GM23338 (cell line): ENCODE data around the gene TIAM1.

Source experiments
- CREB1 ChIP-seq: fragments of 250-450 bp; sonication (Bioruptor Pico); IDR thresholded peaks from 2 replicates; pipeline ENCODE4 v1.5.0; 2020; ENCODE audit warnings: low read depth, mild to moderate bottlenecking, moderate library complexity
- EZH2 ChIP-seq: fragments of 200-600 bp; sonication (generic); IDR thresholded peaks from one replicate; pipeline ENCODE4 v1.8.0; 2017; ENCODE audit warnings: antibody characterized with exemption, mild to moderate bottlenecking, low read depth; ENCODE audit not compliant: unreplicated experiment
- EZH2phosphoT487 ChIP-seq: fragments of 200-600 bp; sonication (generic); IDR thresholded peaks from one replicate; pipeline ENCODE4 v1.8.1; 2018; ENCODE audit warnings: antibody characterized with exemption; ENCODE audit not compliant: unreplicated experiment
- JUNB ChIP-seq: IDR thresholded peaks from one replicate; pipeline ENCODE4 v1.6.1; 2016; ENCODE audit warnings: antibody characterized with exemption; ENCODE audit not compliant: unreplicated experiment
- NANOG ChIP-seq: IDR thresholded peaks from 2 replicates; pipeline ENCODE4 v1.6.1; 2016; ENCODE audit warnings: antibody characterized with exemption, borderline replicate concordance
- POLR2AphosphoS5 ChIP-seq: IDR thresholded peaks from 2 replicates; pipeline ENCODE4 v1.6.1; 2016; ENCODE audit warnings: antibody characterized with exemption, low read depth
- ZNF331 ChIP-seq: fragments of 250-450 bp; sonication (Bioruptor Pico); IDR thresholded peaks from 2 replicates; pipeline ENCODE4 v1.5.0; 2020; ENCODE audit warnings: low read depth, mild to moderate bottlenecking, moderate library complexity
- TF ChIP-seq, protein P1 (sequence below), 2 experiments: fragments of 200-600 bp in 1 of 2; sonication (generic) in 1 of 2; conservative IDR thresholded peaks; 2 replicates each; pipeline versions ENCODE4 v1.5.1 to v1.6.1; 2016 to 2017; ENCODE audit warnings: antibody characterized with exemption in 2 of 2, low read depth in 2 of 2, mild to moderate bottlenecking in 2 of 2, moderate library complexity in 1 of 2
- TF ChIP-seq, protein P2 (sequence below): IDR thresholded peaks from one replicate; pipeline ENCODE4 v1.6.1; 2018; ENCODE audit warnings: antibody characterized with exemption; ENCODE audit not compliant: unreplicated experiment
- TF ChIP-seq, protein P3 (sequence below): IDR thresholded peaks from 2 replicates; pipeline ENCODE4 v1.6.1; 2016; ENCODE audit warnings: antibody characterized with exemption

DNA sequence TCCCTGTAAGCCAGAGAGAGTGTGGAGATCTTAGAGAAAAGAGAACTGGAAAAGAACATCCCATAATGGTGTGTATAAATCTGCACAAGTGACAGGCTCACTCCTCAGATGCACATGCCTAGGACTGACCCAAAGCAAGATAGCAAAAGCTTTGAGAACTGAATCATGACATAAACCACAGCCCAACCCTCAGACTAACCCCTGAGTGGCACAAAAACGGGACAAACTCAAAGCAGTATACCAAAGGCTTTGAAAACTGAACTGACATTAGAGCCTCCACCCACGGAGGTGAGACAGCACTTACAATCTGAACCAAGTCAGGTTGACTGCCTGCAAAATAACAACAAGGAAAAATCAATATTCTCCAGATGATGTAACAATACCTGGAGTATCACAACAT is 70.8 kb downstream of the TIAM1 start:
- TF ChIP-seq, protein P1, sequence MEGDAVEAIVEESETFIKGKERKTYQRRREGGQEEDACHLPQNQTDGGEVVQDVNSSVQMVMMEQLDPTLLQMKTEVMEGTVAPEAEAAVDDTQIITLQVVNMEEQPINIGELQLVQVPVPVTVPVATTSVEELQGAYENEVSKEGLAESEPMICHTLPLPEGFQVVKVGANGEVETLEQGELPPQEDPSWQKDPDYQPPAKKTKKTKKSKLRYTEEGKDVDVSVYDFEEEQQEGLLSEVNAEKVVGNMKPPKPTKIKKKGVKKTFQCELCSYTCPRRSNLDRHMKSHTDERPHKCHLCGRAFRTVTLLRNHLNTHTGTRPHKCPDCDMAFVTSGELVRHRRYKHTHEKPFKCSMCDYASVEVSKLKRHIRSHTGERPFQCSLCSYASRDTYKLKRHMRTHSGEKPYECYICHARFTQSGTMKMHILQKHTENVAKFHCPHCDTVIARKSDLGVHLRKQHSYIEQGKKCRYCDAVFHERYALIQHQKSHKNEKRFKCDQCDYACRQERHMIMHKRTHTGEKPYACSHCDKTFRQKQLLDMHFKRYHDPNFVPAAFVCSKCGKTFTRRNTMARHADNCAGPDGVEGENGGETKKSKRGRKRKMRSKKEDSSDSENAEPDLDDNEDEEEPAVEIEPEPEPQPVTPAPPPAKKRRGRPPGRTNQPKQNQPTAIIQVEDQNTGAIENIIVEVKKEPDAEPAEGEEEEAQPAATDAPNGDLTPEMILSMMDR (conservative IDR thresholded peaks at IDR 0.05; ENCODE audit: low read depth in 2 of 2), result no peak
- TF ChIP-seq NANOG (no peak), POLR2AphosphoS5 (no peak), EZH2phosphoT487 (no peak), EZH2 (no peak), CREB1 (CRISPR knock-in tag) (no peak), ZNF331 (no peak), JUNB (no peak)
- TF ChIP-seq, protein P2, sequence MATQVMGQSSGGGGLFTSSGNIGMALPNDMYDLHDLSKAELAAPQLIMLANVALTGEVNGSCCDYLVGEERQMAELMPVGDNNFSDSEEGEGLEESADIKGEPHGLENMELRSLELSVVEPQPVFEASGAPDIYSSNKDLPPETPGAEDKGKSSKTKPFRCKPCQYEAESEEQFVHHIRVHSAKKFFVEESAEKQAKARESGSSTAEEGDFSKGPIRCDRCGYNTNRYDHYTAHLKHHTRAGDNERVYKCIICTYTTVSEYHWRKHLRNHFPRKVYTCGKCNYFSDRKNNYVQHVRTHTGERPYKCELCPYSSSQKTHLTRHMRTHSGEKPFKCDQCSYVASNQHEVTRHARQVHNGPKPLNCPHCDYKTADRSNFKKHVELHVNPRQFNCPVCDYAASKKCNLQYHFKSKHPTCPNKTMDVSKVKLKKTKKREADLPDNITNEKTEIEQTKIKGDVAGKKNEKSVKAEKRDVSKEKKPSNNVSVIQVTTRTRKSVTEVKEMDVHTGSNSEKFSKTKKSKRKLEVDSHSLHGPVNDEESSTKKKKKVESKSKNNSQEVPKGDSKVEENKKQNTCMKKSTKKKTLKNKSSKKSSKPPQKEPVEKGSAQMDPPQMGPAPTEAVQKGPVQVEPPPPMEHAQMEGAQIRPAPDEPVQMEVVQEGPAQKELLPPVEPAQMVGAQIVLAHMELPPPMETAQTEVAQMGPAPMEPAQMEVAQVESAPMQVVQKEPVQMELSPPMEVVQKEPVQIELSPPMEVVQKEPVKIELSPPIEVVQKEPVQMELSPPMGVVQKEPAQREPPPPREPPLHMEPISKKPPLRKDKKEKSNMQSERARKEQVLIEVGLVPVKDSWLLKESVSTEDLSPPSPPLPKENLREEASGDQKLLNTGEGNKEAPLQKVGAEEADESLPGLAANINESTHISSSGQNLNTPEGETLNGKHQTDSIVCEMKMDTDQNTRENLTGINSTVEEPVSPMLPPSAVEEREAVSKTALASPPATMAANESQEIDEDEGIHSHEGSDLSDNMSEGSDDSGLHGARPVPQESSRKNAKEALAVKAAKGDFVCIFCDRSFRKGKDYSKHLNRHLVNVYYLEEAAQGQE, result no peak
- TF ChIP-seq, protein P3, sequence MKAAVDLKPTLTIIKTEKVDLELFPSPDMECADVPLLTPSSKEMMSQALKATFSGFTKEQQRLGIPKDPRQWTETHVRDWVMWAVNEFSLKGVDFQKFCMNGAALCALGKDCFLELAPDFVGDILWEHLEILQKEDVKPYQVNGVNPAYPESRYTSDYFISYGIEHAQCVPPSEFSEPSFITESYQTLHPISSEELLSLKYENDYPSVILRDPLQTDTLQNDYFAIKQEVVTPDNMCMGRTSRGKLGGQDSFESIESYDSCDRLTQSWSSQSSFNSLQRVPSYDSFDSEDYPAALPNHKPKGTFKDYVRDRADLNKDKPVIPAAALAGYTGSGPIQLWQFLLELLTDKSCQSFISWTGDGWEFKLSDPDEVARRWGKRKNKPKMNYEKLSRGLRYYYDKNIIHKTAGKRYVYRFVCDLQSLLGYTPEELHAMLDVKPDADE, result no peak
